ENCODE data around the gene TRPM1. TPM values are rescaled to one million over a fixed set of nuclear protein-coding genes. Genes with fewer than 3 reads are reported as not detected.

The TRPM1 gene
- total and polyA plus RNA-seq, 7 experiments from 2014 or later = not detected

- no peak overlapping the region for H3K4me3 Mint-ChIP-seq
- ChIA-PET CTCF (no interaction called here), POLR2A (no interaction called here)
- H3K9me3 Mint-ChIP-seq = no peaks in the 10 kb centered on the region
- ATAC-seq (no peak), DNase-seq (no peak)
- H3K36me3 Mint-ChIP-seq = no peaks in the 10 kb centered on the region
- H3K27me3 ChIP-seq (ENCODE audit: control insufficient read depth in 2 of 2, insufficient read depth in 2 of 2, low read length in 2 of 2) = no peaks in the 10 kb centered on the region
- H3K4me1 Mint-ChIP-seq = peaks cover 0 to 2% (median 0%) of the 10 kb centered on the region in 7 donors
- peaks cover 0 to 17% (median 3%) of the 10 kb centered on the region in 5 donors for H3K27me3 Mint-ChIP-seq
- no peaks in the 10 kb centered on the region for H3K4me1 ChIP-seq (ENCODE audit: control insufficient read depth in 2 of 2, insufficient read depth in 2 of 2, low read length in 2 of 2)
- intact Hi-C loops (cut with micrococcal nuclease) = no loop called here
- H3K4me3 ChIP-seq (ENCODE audit: low read length) = no peak overlapping the region
- H3K36me3 ChIP-seq (ENCODE audit: control insufficient read depth in 2 of 3, insufficient read depth in 3 of 3, low read length in 3 of 3) = no peaks in the 10 kb centered on the region
- H3K27ac Mint-ChIP-seq = no peak overlapping the region
- H3K27ac ChIP-seq (ENCODE audit: low read depth, low read length) = no peak overlapping the region
- no peaks in the 10 kb centered on the region for H3K9me3 ChIP-seq (ENCODE audit: control insufficient read depth in 2 of 3, low read length in 3 of 3)
These were observed 1.1 kb upstream of the TRPM1 start for GRCh38 chr15:31102374-31103342.

GRCh38 chr15:31102039-31102321 lies 455 bp upstream of the TRPM1 start:
- no peak overlapping the region for H3K4me3 ChIP-seq (ENCODE audit: low read length)
- no peaks in the 10 kb centered on the region for H3K4me1 ChIP-seq (ENCODE audit: control insufficient read depth in 2 of 2, insufficient read depth in 2 of 2, low read length in 2 of 2)
- Mint-ChIP-seq H3K9me3 (no peaks in the 10 kb centered on the region), H3K36me3 (no peaks in the 10 kb centered on the region), H3K4me1 (peaks cover 0 to 2% (median 0%) of the 10 kb centered on the region in 7 donors), H3K27ac (no peak overlapping the region), H3K27me3 (peaks cover 0 to 12% (median 2%) of the 10 kb centered on the region in 5 donors), H3K4me3 (no peak overlapping the region)
- no peak overlapping the region for H3K27ac ChIP-seq (ENCODE audit: low read depth, low read length)
- intact Hi-C loops (cut with micrococcal nuclease) = no loop called here
- H3K27me3 ChIP-seq (ENCODE audit: control insufficient read depth in 2 of 2, insufficient read depth in 2 of 2, low read length in 2 of 2) = no peaks in the 10 kb centered on the region
- CTCF ChIA-PET = no interaction called here
- H3K36me3 ChIP-seq (ENCODE audit: control insufficient read depth in 2 of 3, insufficient read depth in 3 of 3, low read length in 3 of 3) = no peaks in the 10 kb centered on the region
- DNase-seq (no peak), ATAC-seq (no peak)
- POLR2A ChIA-PET = no interaction called here
- no peaks in the 10 kb centered on the region for H3K9me3 ChIP-seq (ENCODE audit: control insufficient read depth in 2 of 3, low read length in 3 of 3)

GRCh38 chr15:31100738-31101137 lies 787 bp downstream of the TRPM1 start:
- POLR2A ChIA-PET = no interaction called here
- Histone ChIP-seq H3K27ac (ENCODE audit: low read depth, low read length) (no peak overlapping the region), H3K4me1 (ENCODE audit: control insufficient read depth in 2 of 2, insufficient read depth in 2 of 2, low read length in 2 of 2) (no peaks in the 10 kb centered on the region), H3K36me3 (ENCODE audit: control insufficient read depth in 2 of 3, insufficient read depth in 3 of 3, low read length in 3 of 3) (no peaks in the 10 kb centered on the region), H3K4me3 (ENCODE audit: low read length) (no peak overlapping the region), H3K9me3 (ENCODE audit: control insufficient read depth in 2 of 3, low read length in 3 of 3) (no peaks in the 10 kb centered on the region), H3K27me3 (ENCODE audit: control insufficient read depth in 2 of 2, insufficient read depth in 2 of 2, low read length in 2 of 2) (no peaks in the 10 kb centered on the region)
- Mint-ChIP-seq H3K9me3 (no peaks in the 10 kb centered on the region), H3K4me1 (no peaks in the 10 kb centered on the region), H3K27ac (no peak overlapping the region), H3K27me3 (peaks cover 0 to 8% (median 0%) of the 10 kb centered on the region in 5 donors), H3K36me3 (no peaks in the 10 kb centered on the region), H3K4me3 (no peak overlapping the region)
- intact Hi-C loops (cut with micrococcal nuclease) = no loop called here
- ATAC-seq = no peak
- no peak for DNase-seq
- CTCF ChIA-PET = interaction anchor here (0.6 kb wide), 1 partner anchor 48 kb away, joined by 3 read pairs; no protein-coding TSS in a partner anchor

GRCh38 chr15:31098953-31099740 lies 2.4 kb downstream of the TRPM1 start:
- Mint-ChIP-seq H3K36me3 (no peaks in the 10 kb centered on the region), H3K27ac (no peak overlapping the region), H3K9me3 (no peaks in the 10 kb centered on the region), H3K4me3 (no peak overlapping the region), H3K27me3 (peaks cover 0 to 16% (median 0%) of the 10 kb centered on the region in 5 donors), H3K4me1 (no peaks in the 10 kb centered on the region)
- ChIA-PET CTCF (no interaction called here), POLR2A (no interaction called here)
- Histone ChIP-seq H3K27me3 (ENCODE audit: control insufficient read depth in 2 of 2, insufficient read depth in 2 of 2, low read length in 2 of 2) (no peaks in the 10 kb centered on the region), H3K36me3 (ENCODE audit: control insufficient read depth in 2 of 3, insufficient read depth in 3 of 3, low read length in 3 of 3) (no peaks in the 10 kb centered on the region), H3K9me3 (ENCODE audit: control insufficient read depth in 2 of 3, low read length in 3 of 3) (no peaks in the 10 kb centered on the region), H3K4me3 (ENCODE audit: low read length) (no peak overlapping the region), H3K4me1 (ENCODE audit: control insufficient read depth in 2 of 2, insufficient read depth in 2 of 2, low read length in 2 of 2) (no peaks in the 10 kb centered on the region), H3K27ac (ENCODE audit: low read depth, low read length) (no peak overlapping the region)
- ATAC-seq (no peak), DNase-seq (peak in 1 of 9 donors; percentile 7)
- intact Hi-C loops (cut with micrococcal nuclease) = loop anchor here in 1 of 2 donors (2.0 kb wide), 1 partner anchor 108 kb away; the partner anchor contains the start of gene MTMR10

- no peak overlapping the region for H3K4me3 Mint-ChIP-seq
- H3K9me3 Mint-ChIP-seq = no peaks in the 10 kb centered on the region
- peaks cover 0 to 20% (median 0%) of the 10 kb centered on the region in 5 donors for H3K27me3 Mint-ChIP-seq
- H3K36me3 ChIP-seq (ENCODE audit: control insufficient read depth in 2 of 3, insufficient read depth in 3 of 3, low read length in 3 of 3) = no peaks in the 10 kb centered on the region
- DNase-seq (no peak), ATAC-seq (no peak)
- no peak overlapping the region for H3K27ac ChIP-seq (ENCODE audit: low read depth, low read length)
- H3K27ac Mint-ChIP-seq = no peak overlapping the region
- H3K36me3 Mint-ChIP-seq = no peaks in the 10 kb centered on the region
- H3K27me3 ChIP-seq (ENCODE audit: control insufficient read depth in 2 of 2, insufficient read depth in 2 of 2, low read length in 2 of 2) = no peaks in the 10 kb centered on the region
- intact Hi-C loops (cut with micrococcal nuclease) = loop anchor here in 1 of 2 donors (2.0 kb wide), 1 partner anchor 108 kb away; the partner anchor contains the start of gene MTMR10
- H3K9me3 ChIP-seq (ENCODE audit: control insufficient read depth in 2 of 3, low read length in 3 of 3) = no peaks in the 10 kb centered on the region
- H3K4me3 ChIP-seq (ENCODE audit: low read length) = no peak overlapping the region
- no peaks in the 10 kb centered on the region for H3K4me1 ChIP-seq (ENCODE audit: control insufficient read depth in 2 of 2, insufficient read depth in 2 of 2, low read length in 2 of 2)
- CTCF ChIA-PET = no interaction called here
- POLR2A ChIA-PET = no interaction called here
- H3K4me1 Mint-ChIP-seq = no peaks in the 10 kb centered on the region
These were observed 3.0 kb downstream of the TRPM1 start for GRCh38 chr15:31098491-31098917.

- Histone ChIP-seq H3K27me3 (ENCODE audit: control insufficient read depth in 2 of 2, insufficient read depth in 2 of 2, low read length in 2 of 2) (no peaks in the 10 kb centered on the region), H3K4me1 (ENCODE audit: control insufficient read depth in 2 of 2, insufficient read depth in 2 of 2, low read length in 2 of 2) (no peaks in the 10 kb centered on the region), H3K36me3 (ENCODE audit: control insufficient read depth in 2 of 3, insufficient read depth in 3 of 3, low read length in 3 of 3) (no peaks in the 10 kb centered on the region), H3K4me3 (ENCODE audit: low read length) (no peak overlapping the region), H3K27ac (ENCODE audit: low read depth, low read length) (no peak overlapping the region), H3K9me3 (ENCODE audit: control insufficient read depth in 2 of 3, low read length in 3 of 3) (no peaks in the 10 kb centered on the region)
- intact Hi-C loops (cut with micrococcal nuclease) = no loop called here
- no peaks in the 10 kb centered on the region for H3K4me1 Mint-ChIP-seq
- H3K9me3 Mint-ChIP-seq = no peaks in the 10 kb centered on the region
- H3K4me3 Mint-ChIP-seq = no peak overlapping the region
- DNase-seq (no peak), ATAC-seq (no peak)
- H3K27ac Mint-ChIP-seq = no peak overlapping the region
- POLR2A ChIA-PET = no interaction called here
- H3K27me3 Mint-ChIP-seq = peaks cover 0 to 20% (median 0%) of the 10 kb centered on the region in 5 donors
- CTCF ChIA-PET = no interaction called here
- no peaks in the 10 kb centered on the region for H3K36me3 Mint-ChIP-seq
These were observed 5.0 kb downstream of the TRPM1 start for GRCh38 chr15:31096563-31096962.
